ENCODE data around the gene SEZ6L.

Gene SEZ6L

GRCh38 chr22:26271427-26271826 is 102.2 kb downstream of the SEZ6L start:
- Histone ChIP-seq H3K9me3 (ENCODE audit: control insufficient read depth, insufficient read depth, low read length) (no peaks in the 10 kb centered on the region), H3K27ac (ENCODE audit: low read length) (no peak overlapping the region), H3K27me3 (ENCODE audit: control insufficient read depth, insufficient read depth, low read length) (no peaks in the 10 kb centered on the region), H3K4me1 (ENCODE audit: control insufficient read depth, insufficient read depth, low read length) (peaks cover under 1% of the 10 kb centered on the region; the same call in 1 of the 2 replicates), H3K4me3 (ENCODE audit: low read length) (no peak overlapping the region), H3K36me3 (ENCODE audit: control insufficient read depth, insufficient read depth, low read length) (no peaks in the 10 kb centered on the region)
- no peak for DNase-seq (ENCODE audit: low read depth, low spot score)
- no CpG with 5 or more reads among the region's 6 CpGs for WGBS (ENCODE audit: insufficient coverage, insufficient read length)

DNA sequence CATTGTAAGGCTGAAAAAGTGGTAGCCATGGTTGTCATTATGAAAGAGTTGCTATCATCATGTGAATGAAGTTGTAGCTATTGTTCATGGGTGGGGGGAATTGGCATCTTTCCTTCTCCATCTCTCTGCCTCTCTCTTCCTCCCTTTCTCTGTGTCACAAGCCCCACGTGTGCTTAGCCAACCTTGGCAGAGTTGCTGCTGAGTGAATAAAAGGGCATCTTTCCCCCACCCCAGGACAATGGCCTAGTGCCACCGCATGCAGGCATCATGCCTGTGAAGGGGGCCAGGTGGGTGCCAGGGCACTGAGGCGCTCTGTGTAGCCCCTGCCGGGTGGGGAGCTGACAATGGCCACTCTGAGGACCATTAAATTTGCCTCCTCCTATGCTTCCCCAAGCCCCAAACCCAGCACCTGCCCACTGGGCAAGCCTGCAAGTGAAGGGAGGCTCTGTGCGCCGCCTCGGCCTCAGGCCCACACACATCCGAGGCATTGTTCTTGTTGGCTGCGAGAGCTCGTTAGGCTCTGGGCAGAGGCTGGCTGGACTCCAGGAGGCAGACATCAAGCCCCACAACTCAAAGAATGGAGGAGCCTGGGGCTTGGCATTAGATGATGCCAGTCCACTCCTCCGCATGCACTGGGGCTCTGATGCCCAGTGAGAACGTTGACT is 103.9 kb downstream of the SEZ6L start:
- no peaks in the 10 kb centered on the region for H3K27me3 ChIP-seq (ENCODE audit: control insufficient read depth, insufficient read depth, low read length)
- H3K9me3 ChIP-seq (ENCODE audit: control insufficient read depth, insufficient read depth, low read length): no peaks in the 10 kb centered on the region
- no peaks in the 10 kb centered on the region for H3K36me3 ChIP-seq (ENCODE audit: control insufficient read depth, insufficient read depth, low read length)
- peaks cover 1% of the 10 kb centered on the region; the same call in 1 of the 2 replicates for H3K4me1 ChIP-seq (ENCODE audit: control insufficient read depth, insufficient read depth, low read length)
- no CpG with 5 or more reads among the region's 12 CpGs for WGBS (ENCODE audit: insufficient coverage, insufficient read length)
- no peak overlapping the region for H3K27ac ChIP-seq (ENCODE audit: low read length)
- no peak for DNase-seq (ENCODE audit: low read depth, low spot score)
- H3K4me3 ChIP-seq (ENCODE audit: low read length): no peak overlapping the region

- no peak for DNase-seq (ENCODE audit: low read depth, low spot score)
- H3K27ac ChIP-seq (ENCODE audit: low read length): no peak overlapping the region
- no peaks in the 10 kb centered on the region for H3K27me3 ChIP-seq (ENCODE audit: control insufficient read depth, insufficient read depth, low read length)
- H3K4me1 ChIP-seq (ENCODE audit: control insufficient read depth, insufficient read depth, low read length): peaks cover 1% of the 10 kb centered on the region; the same call in 1 of the 2 replicates
- H3K4me3 ChIP-seq (ENCODE audit: low read length): no peak overlapping the region
- H3K36me3 ChIP-seq (ENCODE audit: control insufficient read depth, insufficient read depth, low read length): no peaks in the 10 kb centered on the region
- WGBS (ENCODE audit: insufficient coverage, insufficient read length): no CpG with 5 or more reads among the region's 11 CpGs
- no peaks in the 10 kb centered on the region for H3K9me3 ChIP-seq (ENCODE audit: control insufficient read depth, insufficient read depth, low read length)
Observed at GRCh38 chr22:26276529-26277160, 107.4 kb downstream of the SEZ6L start.

DNA sequence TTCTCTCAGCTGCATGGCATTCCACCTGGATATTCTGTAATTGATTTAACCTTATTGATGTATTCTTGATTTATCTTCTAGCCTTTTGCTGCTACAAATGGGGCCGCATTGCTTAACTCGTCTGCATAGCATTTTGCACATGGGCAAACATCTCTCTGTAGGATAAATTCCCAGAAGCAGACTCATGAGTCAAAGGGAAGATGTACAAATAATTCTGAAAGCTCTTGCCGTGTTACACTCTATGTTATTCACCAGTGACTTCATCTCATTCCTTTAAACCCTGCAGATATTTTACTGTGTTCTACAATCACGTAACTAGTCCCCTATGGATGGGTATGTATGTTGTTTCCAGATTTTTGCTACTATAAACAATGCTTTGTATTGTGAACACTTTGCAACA is 112.7 kb downstream of the SEZ6L start:
- H3K9me3 ChIP-seq (ENCODE audit: control insufficient read depth, insufficient read depth, low read length): no peaks in the 10 kb centered on the region
- no CpG with 5 or more reads among the region's 4 CpGs for WGBS (ENCODE audit: insufficient coverage, insufficient read length)
- no peaks in the 10 kb centered on the region for H3K36me3 ChIP-seq (ENCODE audit: control insufficient read depth, insufficient read depth, low read length)
- no peaks in the 10 kb centered on the region for H3K4me1 ChIP-seq (ENCODE audit: control insufficient read depth, insufficient read depth, low read length)
- H3K27ac ChIP-seq (ENCODE audit: low read length): no peak overlapping the region
- H3K4me3 ChIP-seq (ENCODE audit: low read length): no peak overlapping the region
- no peak for DNase-seq (ENCODE audit: low read depth, low spot score)
- H3K27me3 ChIP-seq (ENCODE audit: control insufficient read depth, insufficient read depth, low read length): no peaks in the 10 kb centered on the region

DNA sequence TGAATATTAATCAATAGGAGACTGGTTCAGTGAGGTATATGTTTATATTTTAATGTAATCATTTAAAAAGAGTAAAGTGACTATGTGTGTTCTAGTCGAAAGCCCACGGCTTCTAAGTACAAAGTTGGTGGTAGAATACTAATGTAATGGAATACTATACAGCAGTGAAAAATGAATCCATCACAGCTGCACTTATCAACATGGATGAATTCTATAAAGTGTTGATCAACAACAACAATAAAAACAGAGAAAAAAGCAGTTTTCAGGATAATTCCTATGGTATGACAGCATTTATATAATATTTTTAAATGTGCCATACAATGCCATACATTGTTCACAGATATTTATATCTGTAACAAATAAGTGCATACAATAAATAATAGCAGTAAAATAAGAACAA is 114.1 kb downstream of the SEZ6L start:
- WGBS (ENCODE audit: insufficient coverage, insufficient read length): no CpG with 5 or more reads among the region's 2 CpGs
- H3K9me3 ChIP-seq (ENCODE audit: control insufficient read depth, insufficient read depth, low read length): no peaks in the 10 kb centered on the region
- no peaks in the 10 kb centered on the region for H3K36me3 ChIP-seq (ENCODE audit: control insufficient read depth, insufficient read depth, low read length)
- no peak overlapping the region for H3K27ac ChIP-seq (ENCODE audit: low read length)
- H3K4me1 ChIP-seq (ENCODE audit: control insufficient read depth, insufficient read depth, low read length): no peaks in the 10 kb centered on the region
- no peak overlapping the region for H3K4me3 ChIP-seq (ENCODE audit: low read length)
- no peaks in the 10 kb centered on the region for H3K27me3 ChIP-seq (ENCODE audit: control insufficient read depth, insufficient read depth, low read length)
- no peak for DNase-seq (ENCODE audit: low read depth, low spot score)

- WGBS (ENCODE audit: insufficient coverage, insufficient read length): no CpG with 5 or more reads among the region's 5 CpGs
- H3K4me3 ChIP-seq (ENCODE audit: low read length): no peak overlapping the region
- H3K4me1 ChIP-seq (ENCODE audit: control insufficient read depth, insufficient read depth, low read length): no peaks in the 10 kb centered on the region
Observed at GRCh38 chr22:26285632-26286031, 116.4 kb downstream of the SEZ6L start.

GRCh38 chr22:26286091-26286820 is 117.0 kb downstream of the SEZ6L start:
- H3K36me3 ChIP-seq (ENCODE audit: control insufficient read depth, insufficient read depth, low read length): no peaks in the 10 kb centered on the region
- WGBS (ENCODE audit: insufficient coverage, insufficient read length): no CpG with 5 or more reads among the region's 10 CpGs
- no peak for DNase-seq (ENCODE audit: low read depth, low spot score)
- no peaks in the 10 kb centered on the region for H3K4me1 ChIP-seq (ENCODE audit: control insufficient read depth, insufficient read depth, low read length)
- H3K27ac ChIP-seq (ENCODE audit: low read length): no peak overlapping the region
- no peaks in the 10 kb centered on the region for H3K9me3 ChIP-seq (ENCODE audit: control insufficient read depth, insufficient read depth, low read length)
- no peaks in the 10 kb centered on the region for H3K27me3 ChIP-seq (ENCODE audit: control insufficient read depth, insufficient read depth, low read length)
- H3K4me3 ChIP-seq (ENCODE audit: low read length): no peak overlapping the region

More at GRCh38 chr22:26285632-26286031, 116.4 kb downstream of the SEZ6L start:
- Histone ChIP-seq H3K9me3 (ENCODE audit: control insufficient read depth, insufficient read depth, low read length) (no peaks in the 10 kb centered on the region), H3K27ac (ENCODE audit: low read length) (no peak overlapping the region), H3K36me3 (ENCODE audit: control insufficient read depth, insufficient read depth, low read length) (no peaks in the 10 kb centered on the region), H3K27me3 (ENCODE audit: control insufficient read depth, insufficient read depth, low read length) (no peaks in the 10 kb centered on the region)
- no peak for DNase-seq (ENCODE audit: low read depth, low spot score)

- no CpG with 5 or more reads among the region's 7 CpGs for WGBS (ENCODE audit: insufficient coverage, insufficient read length)
- DNase-seq (ENCODE audit: low read depth, low spot score): no peak
- H3K4me1 ChIP-seq (ENCODE audit: control insufficient read depth, insufficient read depth, low read length): no peaks in the 10 kb centered on the region
- H3K4me3 ChIP-seq (ENCODE audit: low read length): no peak overlapping the region
- no peaks in the 10 kb centered on the region for H3K9me3 ChIP-seq (ENCODE audit: control insufficient read depth, insufficient read depth, low read length)
- no peaks in the 10 kb centered on the region for H3K36me3 ChIP-seq (ENCODE audit: control insufficient read depth, insufficient read depth, low read length)
- H3K27me3 ChIP-seq (ENCODE audit: control insufficient read depth, insufficient read depth, low read length): no peaks in the 10 kb centered on the region
- no peak overlapping the region for H3K27ac ChIP-seq (ENCODE audit: low read length)
Observed at GRCh38 chr22:26287382-26288225, 118.3 kb downstream of the SEZ6L start.

- Histone ChIP-seq H3K27me3 (ENCODE audit: control insufficient read depth, insufficient read depth, low read length) (no peaks in the 10 kb centered on the region), H3K36me3 (ENCODE audit: control insufficient read depth, insufficient read depth, low read length) (no peaks in the 10 kb centered on the region), H3K4me1 (ENCODE audit: control insufficient read depth, insufficient read depth, low read length) (no peaks in the 10 kb centered on the region), H3K4me3 (ENCODE audit: low read length) (no peak overlapping the region), H3K27ac (ENCODE audit: low read length) (no peak overlapping the region), H3K9me3 (ENCODE audit: control insufficient read depth, insufficient read depth, low read length) (no peaks in the 10 kb centered on the region)
- no peak for DNase-seq (ENCODE audit: low read depth, low spot score)
- WGBS (ENCODE audit: insufficient coverage, insufficient read length): no CpG with 5 or more reads among the region's 13 CpGs
Observed at GRCh38 chr22:26289611-26290101, 120.4 kb downstream of the SEZ6L start.

Measured in iPS DF 6.9 (cell line).